GM19455 (cell line): ENCODE results near the gene TAS2R13.

ENCODE experiments used
- ATAC-seq: cut with Tn5 transposase; IDR thresholded peaks from one replicate; pipeline ENCODE4 v1.9.1; 2021; ENCODE audit not compliant: unreplicated experiment

TAS2R13 gene

GRCh38 chr12:10909462-10909861 is at the start of gene TAS2R13:
Gene TAS2R13 (minus strand): TSS chr12:10909562. CDS start chr12:10909298, 264 bp downstream.
- ATAC-seq = no peak

GRCh38 chr12:10957741-10958140 is 48.4 kb upstream of the TAS2R13 start:
- no peak for ATAC-seq

GRCh38 chr12:10956085-10956484 is 46.7 kb upstream of the TAS2R13 start:
- ATAC-seq = no peak

GRCh38 chr12:10952645-10953044 is 43.3 kb upstream of the TAS2R13 start:
- ATAC-seq = no peak

- ATAC-seq = no peak
Observed at GRCh38 chr12:10943167-10943566, 33.8 kb upstream of the TAS2R13 start.

GRCh38 chr12:10941916-10942607 is 32.7 kb upstream of the TAS2R13 start:
- ATAC-seq = no peak

- ATAC-seq = no peak
Observed at GRCh38 chr12:10941369-10941768, 32.0 kb upstream of the TAS2R13 start.

GRCh38 chr12:10940389-10940788 is 31.0 kb upstream of the TAS2R13 start:
- ATAC-seq = no peak

GRCh38 chr12:10939163-10939562 is 29.8 kb upstream of the TAS2R13 start, which contains the start of gene TAS2R14:
Gene TAS2R14 (minus strand): TSS chr12:10939263. CDS start chr12:10939207, 56 bp downstream.
- no peak for ATAC-seq

GRCh38 chr12:10936506-10936905 is 27.1 kb upstream of the TAS2R13 start:
- ATAC-seq = no peak

GRCh38 chr12:10928746-10929286 is 19.5 kb upstream of the TAS2R13 start, which contains the start of gene PRH2:
Gene PRH2 (plus strand): TSS chr12:10929236. CDS start chr12:10929274, 38 bp downstream.
- ATAC-seq = no peak

- ATAC-seq = no peak
Observed at GRCh38 chr12:10926269-10926668, 16.9 kb upstream of the TAS2R13 start.

GRCh38 chr12:10919809-10920208 is 10.4 kb upstream of the TAS2R13 start:
- no peak for ATAC-seq

- no peak for ATAC-seq
Observed at GRCh38 chr12:10910380-10910779, 1.0 kb upstream of the TAS2R13 start.

GRCh38 chr12:10904686-10905085 is 4.7 kb downstream of the TAS2R13 start:
- no peak for ATAC-seq

- no peak for ATAC-seq
Observed at GRCh38 chr12:10901427-10901826, 7.9 kb downstream of the TAS2R13 start.

- ATAC-seq = no peak
Observed at GRCh38 chr12:10900972-10901371, 8.4 kb downstream of the TAS2R13 start.

GRCh38 chr12:10900530-10900929 is 8.8 kb downstream of the TAS2R13 start:
- no peak for ATAC-seq

- ATAC-seq = no peak
Observed at GRCh38 chr12:10896854-10897253, 12.5 kb downstream of the TAS2R13 start.

GRCh38 chr12:10891937-10892336 is 17.4 kb downstream of the TAS2R13 start:
- no peak for ATAC-seq

- ATAC-seq = no peak
Observed at GRCh38 chr12:10889226-10889625, 20.1 kb downstream of the TAS2R13 start.

GRCh38 chr12:10884086-10884725 is 25.2 kb downstream of the TAS2R13 start, which contains the start of gene PRH1:
Gene PRH1 (minus strand): TSS chr12:10884255. CDS start chr12:10884217, 38 bp downstream.
- ATAC-seq = no peak
